ENCODE measurements around the gene SLC3A2. TPM values are rescaled to one million over a fixed set of nuclear protein-coding genes. Genes with fewer than 3 reads are reported as not detected.
"Not testable (repeated sequence)": the region's sequence is repeated elsewhere in the genome, so short reads cannot be mapped to it uniquely, and the experiment has no call there.

The SLC3A2 gene
- total RNA-seq, 2 donors from 2014 or later = 138 to 739 TPM

DNA sequence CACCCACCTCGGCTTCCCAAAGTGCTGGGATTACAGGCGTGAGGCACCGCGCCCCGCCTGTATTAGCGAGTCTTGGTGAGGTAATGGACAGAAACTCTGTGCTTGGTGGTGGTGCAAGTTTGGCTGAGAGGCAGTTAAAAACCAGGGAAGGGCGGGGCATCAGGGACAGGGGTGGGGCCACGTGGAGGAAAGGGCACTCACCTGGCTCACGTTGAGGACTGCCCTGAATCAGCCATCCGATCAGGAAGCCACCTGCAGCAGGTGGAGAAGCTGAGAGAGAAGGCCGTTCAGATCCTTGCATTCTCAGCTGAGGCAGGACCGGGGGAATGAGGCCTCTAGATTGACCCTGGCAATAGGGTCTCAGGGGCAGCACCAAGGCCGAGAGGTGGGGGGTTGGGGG lies 52.6 kb downstream of the SLC3A2 start:
- ATAC-seq (ENCODE audit: insufficient number of reproducible peaks, low FRiP score, low read depth) (no peak), DNase-seq (ENCODE audit: low spot score) (no peak)
- TF ChIP-seq, protein P1, sequence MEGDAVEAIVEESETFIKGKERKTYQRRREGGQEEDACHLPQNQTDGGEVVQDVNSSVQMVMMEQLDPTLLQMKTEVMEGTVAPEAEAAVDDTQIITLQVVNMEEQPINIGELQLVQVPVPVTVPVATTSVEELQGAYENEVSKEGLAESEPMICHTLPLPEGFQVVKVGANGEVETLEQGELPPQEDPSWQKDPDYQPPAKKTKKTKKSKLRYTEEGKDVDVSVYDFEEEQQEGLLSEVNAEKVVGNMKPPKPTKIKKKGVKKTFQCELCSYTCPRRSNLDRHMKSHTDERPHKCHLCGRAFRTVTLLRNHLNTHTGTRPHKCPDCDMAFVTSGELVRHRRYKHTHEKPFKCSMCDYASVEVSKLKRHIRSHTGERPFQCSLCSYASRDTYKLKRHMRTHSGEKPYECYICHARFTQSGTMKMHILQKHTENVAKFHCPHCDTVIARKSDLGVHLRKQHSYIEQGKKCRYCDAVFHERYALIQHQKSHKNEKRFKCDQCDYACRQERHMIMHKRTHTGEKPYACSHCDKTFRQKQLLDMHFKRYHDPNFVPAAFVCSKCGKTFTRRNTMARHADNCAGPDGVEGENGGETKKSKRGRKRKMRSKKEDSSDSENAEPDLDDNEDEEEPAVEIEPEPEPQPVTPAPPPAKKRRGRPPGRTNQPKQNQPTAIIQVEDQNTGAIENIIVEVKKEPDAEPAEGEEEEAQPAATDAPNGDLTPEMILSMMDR (IDR thresholded peaks at IDR 0.05) = no peak
- Histone ChIP-seq H3K27me3 (replicated peaks; ENCODE audit: insufficient read depth) (no peaks in the 10 kb centered on the region), H3K9me3 (no peaks in the 10 kb centered on the region), H3K4me1 (ENCODE audit: control insufficient read depth in 1 of 2, low read depth in 2 of 2) (no peaks in the 10 kb centered on the region), H3K27ac (no peak overlapping the region), H3K36me3 (no peaks in the 10 kb centered on the region), H3K4me3 (no peak overlapping the region)

DNA sequence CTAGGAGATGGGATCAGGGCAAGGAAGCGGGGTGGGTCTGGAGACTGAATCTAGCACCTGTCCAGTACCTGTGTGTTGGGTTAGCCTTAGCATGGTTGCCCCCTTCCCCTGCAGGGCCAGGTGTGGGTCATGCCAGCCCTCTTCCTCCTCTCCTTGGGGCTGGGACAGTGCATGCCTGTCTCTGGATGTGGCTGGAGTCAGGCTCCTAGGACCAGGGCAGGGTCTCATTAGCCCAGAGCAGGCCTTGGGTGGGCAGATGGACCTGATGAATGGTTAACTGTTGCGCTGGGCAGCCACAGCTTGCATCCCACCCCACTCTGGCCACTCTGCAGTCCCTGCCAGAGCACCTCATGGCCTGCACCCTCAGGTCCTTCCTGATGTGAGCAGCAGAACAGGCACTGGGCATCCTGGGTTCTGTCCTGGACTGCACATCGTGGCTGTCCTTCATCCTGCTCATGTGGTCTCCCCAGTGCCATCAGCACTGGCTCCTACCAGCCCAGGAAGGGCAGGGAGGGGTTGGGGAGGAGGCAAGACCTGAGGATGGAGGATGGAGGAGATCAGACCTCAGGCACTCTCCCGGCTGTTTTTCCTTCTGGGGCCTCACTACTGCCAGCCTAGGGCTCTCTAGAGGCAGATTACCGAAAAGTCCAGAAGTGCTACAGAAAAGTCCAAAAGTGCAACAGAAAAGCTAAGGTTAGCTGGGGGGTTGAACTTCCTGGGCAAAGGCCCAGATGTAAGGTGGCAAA lies 53.2 kb downstream of the SLC3A2 start:
- Histone ChIP-seq H3K36me3 (no peaks in the 10 kb centered on the region), H3K4me3 (no peak overlapping the region), H3K4me1 (ENCODE audit: control insufficient read depth in 1 of 2, low read depth in 2 of 2) (no peaks in the 10 kb centered on the region), H3K27me3 (replicated peaks; ENCODE audit: insufficient read depth) (no peaks in the 10 kb centered on the region), H3K9me3 (no peaks in the 10 kb centered on the region), H3K27ac (no peak overlapping the region)
- ATAC-seq (ENCODE audit: insufficient number of reproducible peaks, low FRiP score, low read depth) (no peak), DNase-seq (ENCODE audit: low spot score) (no peak)
- TF ChIP-seq, protein P1 (IDR thresholded peaks at IDR 0.05) = no peak

DNA sequence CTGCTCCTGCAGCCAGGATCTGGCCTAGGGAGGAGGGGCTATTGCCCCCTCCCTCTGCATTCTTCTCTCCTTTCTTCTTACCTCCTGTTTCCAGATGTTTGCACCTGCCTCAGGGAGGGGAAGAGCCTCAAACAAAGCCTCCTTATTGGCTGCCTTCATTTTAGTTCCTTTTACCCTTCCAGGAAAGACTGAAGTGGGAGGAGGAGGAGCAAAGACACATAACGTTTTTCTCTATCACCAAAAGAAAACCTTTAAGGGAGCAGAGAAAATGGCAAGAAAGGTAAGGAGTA lies 53.7 kb downstream of the SLC3A2 start:
- Histone ChIP-seq H3K27ac (no peak overlapping the region), H3K27me3 (replicated peaks; ENCODE audit: insufficient read depth) (no peaks in the 10 kb centered on the region), H3K36me3 (no peaks in the 10 kb centered on the region), H3K9me3 (no peaks in the 10 kb centered on the region), H3K4me3 (no peak overlapping the region), H3K4me1 (ENCODE audit: control insufficient read depth in 1 of 2, low read depth in 2 of 2) (no peaks in the 10 kb centered on the region)
- no peak for ATAC-seq (ENCODE audit: insufficient number of reproducible peaks, low FRiP score, low read depth)
- DNase-seq (ENCODE audit: low spot score) = no peak
- TF ChIP-seq, protein P1 (IDR thresholded peaks at IDR 0.05) = no peak

DNA sequence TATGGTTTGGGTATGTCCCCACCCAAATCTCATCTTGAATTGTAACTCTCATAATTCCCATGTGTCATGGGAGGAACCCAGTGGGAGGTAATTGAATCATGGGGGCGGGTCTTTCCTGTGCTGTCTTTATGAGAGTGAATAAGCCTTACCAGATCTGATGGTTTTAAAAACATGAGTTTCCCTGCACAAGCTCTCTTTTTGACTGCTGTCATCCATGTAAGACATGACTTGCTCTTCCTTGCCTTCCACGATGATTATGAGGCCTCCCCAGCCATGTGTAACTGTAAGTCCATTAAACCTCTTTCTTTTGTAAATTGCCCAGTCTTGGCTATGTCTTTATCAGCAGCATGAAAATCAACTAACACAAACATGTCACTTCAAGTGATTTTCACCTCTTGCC lies 56.8 kb downstream of the SLC3A2 start:
- ATAC-seq (ENCODE audit: insufficient number of reproducible peaks, low FRiP score, low read depth); H3K4me3 ChIP-seq; H3K4me1 ChIP-seq (ENCODE audit: control insufficient read depth in 1 of 2, low read depth in 2 of 2); DNase-seq (ENCODE audit: low spot score); H3K27me3 ChIP-seq (replicated peaks; ENCODE audit: insufficient read depth); H3K9me3 ChIP-seq; H3K27ac ChIP-seq; H3K36me3 ChIP-seq: not testable (repeated sequence)

Other genes with a start within 250 kb of the SLC3A2 start
- 100 to 1,000 TPM; 120 to 159 TPM for gene GANAB, start 234.3 kb upstream of the SLC3A2 start, total RNA-seq
- gene INTS5, start 227.6 kb upstream of the SLC3A2 start, total RNA-seq = 10 to 100 TPM; 16.4 to 24.3 TPM
- gene C11orf98, start 215.7 kb upstream of the SLC3A2 start, total RNA-seq = 10 to 100 TPM; 20.5 to 28.6 TPM
- gene CSKMT, start 215.6 kb upstream of the SLC3A2 start, total RNA-seq = 1 to 10 TPM; 1.5 to 2.9 TPM
- gene UQCC3, start 209.2 kb upstream of the SLC3A2 start, total RNA-seq = 1 to 10 TPM; 2.3 to 7.3 TPM
- 1 to 10 TPM; 3.7 to 7.8 TPM for gene LBHD1, start 208.6 kb upstream of the SLC3A2 start, total RNA-seq
- gene UBXN1, start 201.8 kb upstream of the SLC3A2 start, total RNA-seq = 100 to 1,000 TPM in 1 of 2 donors, 10 to 100 TPM in 1; 88.6 to 159 TPM
- 10 to 100 TPM; 10.5 to 22.5 TPM for gene LRRN4CL, start 191.4 kb upstream of the SLC3A2 start, total RNA-seq
- 10 to 100 TPM; 14.0 to 50.9 TPM for gene BSCL2, start 173.5 kb upstream of the SLC3A2 start, total RNA-seq
- gene GNG3, start 173.2 kb upstream of the SLC3A2 start, total RNA-seq = not detected
- 10 to 100 TPM; 21.3 to 41.8 TPM for gene HNRNPUL2, start 153.4 kb upstream of the SLC3A2 start, total RNA-seq
- gene TTC9C, start 152.4 kb upstream of the SLC3A2 start, total RNA-seq = 10 to 100 TPM in 1 of 2 donors, 1 to 10 TPM in 1; 9.1 to 14.5 TPM
- 1 to 10 TPM; 6.2 to 7.6 TPM for gene ZBTB3, start 126.7 kb upstream of the SLC3A2 start, total RNA-seq
- 10 to 100 TPM; 37.0 to 54.4 TPM for gene POLR2G, start 119.3 kb upstream of the SLC3A2 start, total RNA-seq
- gene TAF6L, start 109.5 kb upstream of the SLC3A2 start, total RNA-seq = 10 to 100 TPM; 18.5 to 22.2 TPM
- gene TMEM179B, start 93.5 kb upstream of the SLC3A2 start, total RNA-seq = 10 to 100 TPM; 45.6 to 70.8 TPM
- 10 to 100 TPM; 11.1 to 30.2 TPM for gene TMEM223, start 88.9 kb upstream of the SLC3A2 start, total RNA-seq
- 100 to 1,000 TPM in 1 of 2 donors, 10 to 100 TPM in 1; 82.9 to 109 TPM for gene NXF1, start 75.5 kb upstream of the SLC3A2 start, total RNA-seq
- 10 to 100 TPM; 32.0 to 46.8 TPM for gene STX5, start 48.8 kb upstream of the SLC3A2 start, total RNA-seq
- not detected for gene TEX54, start 48.1 kb upstream of the SLC3A2 start, total RNA-seq
- 10 to 100 TPM; 19.8 to 55.2 TPM for gene WDR74, start 41.3 kb upstream of the SLC3A2 start, total RNA-seq
- gene CHRM1, start 40.5 kb downstream of the SLC3A2 start, total RNA-seq = not detected
- gene SLC22A6, start 104.1 kb downstream of the SLC3A2 start, total RNA-seq = not detected
- not detected for gene SLC22A8, start 134.9 kb downstream of the SLC3A2 start, total RNA-seq

Measured in thoracic aorta (tissue), 2 donors.